Effector memory CD4-positive, alpha-beta T cell (primary cell): ENCODE results near the gene ATP5F1C.
"Not testable (repeated sequence)": the region's sequence is repeated elsewhere in the genome, so short reads cannot be mapped to it uniquely, and the experiment has no call there.

Experiments
- DNase-seq, 3 donors: peaks; one replicate each; pipeline ENCODE4 v3.0.0-alpha.2; 2020
- H3K27ac ChIP-seq: 2 replicates; pipeline ENCODE4 v1.7.0; 2013; ENCODE audit warnings: mild to moderate bottlenecking, low read length, moderate library complexity; ENCODE audit not compliant: insufficient read depth, poor library complexity, severe bottlenecking
- H3K27me3 ChIP-seq: replicated peaks from 2 replicates; pipeline ENCODE4 v1.7.0; 2013; ENCODE audit warnings: mild to moderate bottlenecking, low read length; ENCODE audit not compliant: insufficient read depth, control insufficient read depth, poor library complexity, severe bottlenecking
- H3K36me3 ChIP-seq: 2 replicates; pipeline ENCODE4 v1.7.0; 2013; ENCODE audit warnings: mild to moderate bottlenecking, low read length, moderate library complexity; ENCODE audit not compliant: control insufficient read depth, insufficient read depth
- H3K4me1 ChIP-seq: 2 replicates; pipeline ENCODE4 v1.7.0; 2013; ENCODE audit warnings: low read length, mild to moderate bottlenecking; ENCODE audit not compliant: control insufficient read depth, insufficient read depth, poor library complexity, severe bottlenecking
- H3K4me3 ChIP-seq: 2 replicates; pipeline ENCODE4 v1.7.0; 2013; ENCODE audit warnings: low read length, low read depth, mild to moderate bottlenecking; ENCODE audit not compliant: insufficient read depth, poor library complexity, severe bottlenecking
- H3K9me3 ChIP-seq: 2 replicates; pipeline ENCODE4 v1.7.0; 2013; ENCODE audit warnings: mild to moderate bottlenecking, low read length, moderate library complexity; ENCODE audit not compliant: control insufficient read depth
- total RNA-seq, 3 donors: gene quantifications; one replicate each; lab custom pipeline; 2026; lab: John Stamatoyannopoulos, UW

ATP5F1C gene
- total RNA-seq: 58.2 to 86.1 (median 77.4) reads per million in 3 donors

DNA sequence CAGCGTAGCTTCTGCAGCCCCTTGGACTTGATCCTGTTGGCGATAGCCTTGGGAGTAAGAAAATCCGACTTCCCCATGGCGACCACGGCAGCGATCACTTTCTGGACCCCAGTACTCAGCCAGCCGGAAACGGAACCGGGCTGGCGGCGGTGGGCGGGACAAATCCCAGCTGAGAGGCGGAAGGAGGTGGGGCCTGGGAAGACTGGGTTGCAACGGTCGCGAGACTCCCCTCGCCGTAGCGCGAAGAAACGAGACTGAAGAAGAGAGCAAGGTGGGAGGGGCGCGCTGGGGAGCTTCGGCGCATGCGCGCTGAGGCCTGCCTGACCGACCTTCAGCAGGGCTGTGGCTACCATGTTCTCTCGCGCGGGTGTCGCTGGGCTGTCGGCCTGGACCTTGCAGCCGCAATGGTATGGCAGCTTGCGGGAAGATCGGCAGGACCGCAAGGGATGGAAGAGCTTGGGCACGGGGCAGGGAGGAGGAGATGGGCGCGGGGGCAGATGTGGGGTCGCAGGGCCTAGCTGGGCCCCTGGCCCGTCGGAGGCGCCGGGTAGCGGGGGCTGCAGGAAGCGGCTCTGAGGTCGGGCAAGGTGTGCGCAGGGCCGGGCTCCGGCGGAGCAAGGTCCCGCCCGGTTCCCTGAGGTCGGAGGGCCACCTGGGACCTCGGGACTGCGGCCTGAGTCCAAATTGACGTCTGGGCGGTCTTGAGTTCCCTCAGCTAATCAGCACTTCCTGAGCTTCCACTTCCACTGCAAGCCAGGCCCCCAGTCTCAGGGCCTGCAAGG lies at the start of gene ATP5F1C, which contains the start of gene KIN:
TSS of gene ATP5F1C (plus strand) at position 321 of the 782 bp plus-strand sequence. CDS start at position 352, 31 bp downstream.
TSS of gene KIN (minus strand) at position 137 of the 782 bp plus-strand sequence. CDS start at position 77, 60 bp downstream.
- peaks cover 5% of the 10 kb centered on the region for H3K36me3 ChIP-seq
- DNase-seq: peak; percentile 95 to 97 (median 95)
- no peaks in the 10 kb centered on the region for H3K27me3 ChIP-seq
- no peaks in the 10 kb centered on the region for H3K9me3 ChIP-seq
- H3K4me3 ChIP-seq: peak within 1 kb of the TSS; percentile 91
- peaks cover 18% of the 10 kb centered on the region for H3K4me1 ChIP-seq
- H3K27ac ChIP-seq: peak within 1 kb of the TSS; percentile 75

DNA sequence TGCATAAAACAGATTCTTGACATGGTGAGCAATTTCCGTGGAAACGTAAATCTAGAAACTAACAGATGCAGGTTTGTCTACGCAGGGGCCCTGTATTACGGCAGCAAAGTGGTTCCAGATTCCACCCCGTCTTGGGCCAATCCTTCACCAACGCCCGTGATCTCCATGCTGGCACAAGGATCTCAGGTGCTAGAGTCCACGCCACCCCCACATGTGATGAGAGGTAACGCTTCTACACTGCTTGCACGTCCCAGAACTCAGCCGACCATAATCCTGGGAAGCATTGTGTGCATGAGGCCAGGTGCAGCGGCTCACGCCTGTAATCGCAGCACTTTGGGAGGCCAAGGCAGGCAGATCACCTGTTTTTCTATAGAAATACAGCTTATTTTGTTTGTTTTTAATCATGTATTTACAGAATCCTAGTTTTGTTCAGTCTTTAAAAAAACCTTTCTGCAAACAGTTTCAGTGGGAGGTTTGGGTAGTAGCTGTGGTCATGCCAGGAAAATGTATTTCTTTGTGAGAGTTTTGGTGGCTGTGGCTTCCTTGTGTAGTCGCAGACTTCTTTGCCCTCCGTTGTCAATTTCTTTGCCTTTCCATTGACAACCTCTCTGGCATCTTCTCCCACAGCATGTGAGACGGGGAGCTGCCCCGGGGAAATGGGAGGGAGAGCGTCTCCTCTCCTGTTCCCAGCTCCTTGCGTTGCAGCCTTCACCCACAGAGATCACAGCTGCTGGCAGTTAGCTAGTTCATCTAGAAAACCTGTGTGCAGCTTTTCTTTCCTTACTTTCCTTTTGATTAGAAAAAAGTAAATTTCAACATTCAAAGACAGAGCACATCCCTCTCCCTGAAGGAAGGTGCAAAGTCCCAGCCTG lies 49.2 kb upstream of the ATP5F1C start:
- H3K36me3 ChIP-seq: no peaks in the 10 kb centered on the region
- H3K4me3 ChIP-seq: no peak overlapping the region
- H3K9me3 ChIP-seq: no peaks in the 10 kb centered on the region
- H3K27me3 ChIP-seq: no peaks in the 10 kb centered on the region
- no peaks in the 10 kb centered on the region for H3K4me1 ChIP-seq
- no peak overlapping the region for H3K27ac ChIP-seq
- no peak for DNase-seq

DNA sequence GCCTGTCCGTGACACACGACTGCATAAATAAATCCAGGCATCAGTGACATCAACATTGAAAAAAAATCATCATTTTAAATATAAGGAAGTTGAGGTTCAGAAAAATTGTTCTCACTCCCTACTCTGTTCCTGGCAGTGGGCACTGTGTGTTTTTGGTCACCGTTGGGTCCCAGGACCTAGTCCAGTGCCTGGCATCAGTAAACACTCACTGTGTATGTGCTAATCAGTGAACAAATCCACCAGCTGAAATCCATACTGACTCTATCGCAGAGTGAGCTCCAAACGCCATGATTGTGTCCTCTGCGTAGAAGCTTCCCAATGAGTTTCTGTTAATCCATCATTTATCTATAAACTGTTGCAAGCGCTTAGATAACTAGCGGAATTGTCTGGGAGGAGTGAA lies 43.7 kb upstream of the ATP5F1C start:
- Histone ChIP-seq H3K27me3 (no peaks in the 10 kb centered on the region), H3K4me3 (no peak overlapping the region), H3K9me3 (no peaks in the 10 kb centered on the region), H3K27ac (no peak overlapping the region), H3K4me1 (no peaks in the 10 kb centered on the region), H3K36me3 (no peaks in the 10 kb centered on the region)
- no peak for DNase-seq

DNA sequence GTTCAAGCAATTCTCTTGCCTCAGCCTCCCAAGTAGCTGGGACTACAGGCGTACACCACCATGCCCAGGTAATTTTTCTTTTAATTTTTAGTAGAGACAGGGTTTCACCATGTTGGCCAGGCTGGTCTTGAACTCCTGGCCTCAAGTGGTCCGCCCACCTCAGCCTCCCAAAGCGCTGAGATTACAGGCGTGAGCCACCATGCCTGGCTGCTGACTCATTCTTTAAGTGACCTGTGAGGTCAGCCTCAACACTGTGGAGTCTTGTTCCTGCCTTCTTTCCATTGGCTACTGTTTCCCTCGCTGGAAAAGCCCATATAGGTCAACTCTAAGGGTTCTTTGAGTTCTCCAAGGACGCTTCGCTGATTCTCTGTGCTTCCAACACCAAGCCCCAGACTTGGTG lies 39.3 kb upstream of the ATP5F1C start:
- peaks cover 14% of the 10 kb centered on the region for H3K36me3 ChIP-seq
- not testable (repeated sequence) for H3K4me1 ChIP-seq, H3K9me3 ChIP-seq, H3K4me3 ChIP-seq, H3K27ac ChIP-seq, DNase-seq, H3K27me3 ChIP-seq

DNA sequence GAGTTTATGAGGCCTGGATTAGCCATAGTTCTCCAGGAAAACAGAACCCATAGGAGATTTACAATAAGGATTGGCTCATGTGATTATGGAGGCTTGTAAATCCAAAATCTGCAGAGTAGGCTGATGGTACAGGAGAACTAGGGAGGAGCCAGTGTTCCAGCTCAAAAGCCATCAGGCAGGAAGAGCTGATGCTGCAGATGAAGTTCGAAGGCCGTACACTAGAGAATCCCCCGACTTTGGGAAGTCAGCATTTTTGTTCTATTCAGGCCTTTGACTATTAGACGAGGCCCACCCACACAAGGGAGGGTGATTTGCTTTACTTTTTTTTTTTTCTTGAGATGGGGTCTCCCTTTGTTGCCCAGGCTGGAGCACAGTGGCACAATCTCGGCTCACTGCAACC lies 37.8 kb upstream of the ATP5F1C start:
- no peaks in the 10 kb centered on the region for H3K9me3 ChIP-seq
- no peak for DNase-seq
- no peaks in the 10 kb centered on the region for H3K4me1 ChIP-seq
- H3K36me3 ChIP-seq: peaks cover 20% of the 10 kb centered on the region
- H3K4me3 ChIP-seq: no peak overlapping the region
- H3K27me3 ChIP-seq: no peaks in the 10 kb centered on the region
- H3K27ac ChIP-seq: no peak overlapping the region

DNA sequence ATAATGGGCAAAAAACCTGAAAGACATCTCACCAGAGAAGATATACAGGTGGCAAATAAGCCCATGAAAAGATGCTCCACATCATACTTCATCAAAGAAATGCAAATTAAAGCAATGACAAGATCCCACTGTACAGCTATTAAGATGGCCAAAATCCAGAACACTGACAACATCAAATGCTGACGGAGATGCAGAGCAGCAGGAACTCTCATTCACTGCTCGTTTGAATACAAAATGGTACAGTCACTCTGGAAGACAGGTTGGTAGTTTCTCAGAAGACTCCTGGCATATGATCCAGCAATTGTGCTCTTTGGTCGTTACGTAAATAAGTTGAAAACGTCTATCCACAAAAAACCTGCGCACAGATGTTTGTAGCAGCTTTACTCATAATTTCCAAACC lies 35.7 kb upstream of the ATP5F1C start:
- H3K36me3 ChIP-seq: peaks cover 28% of the 10 kb centered on the region
- no peak for DNase-seq
- no peaks in the 10 kb centered on the region for H3K9me3 ChIP-seq
- H3K27me3 ChIP-seq: no peaks in the 10 kb centered on the region
- H3K4me1 ChIP-seq: no peaks in the 10 kb centered on the region
- no peak overlapping the region for H3K4me3 ChIP-seq
- H3K27ac ChIP-seq: no peak overlapping the region

DNA sequence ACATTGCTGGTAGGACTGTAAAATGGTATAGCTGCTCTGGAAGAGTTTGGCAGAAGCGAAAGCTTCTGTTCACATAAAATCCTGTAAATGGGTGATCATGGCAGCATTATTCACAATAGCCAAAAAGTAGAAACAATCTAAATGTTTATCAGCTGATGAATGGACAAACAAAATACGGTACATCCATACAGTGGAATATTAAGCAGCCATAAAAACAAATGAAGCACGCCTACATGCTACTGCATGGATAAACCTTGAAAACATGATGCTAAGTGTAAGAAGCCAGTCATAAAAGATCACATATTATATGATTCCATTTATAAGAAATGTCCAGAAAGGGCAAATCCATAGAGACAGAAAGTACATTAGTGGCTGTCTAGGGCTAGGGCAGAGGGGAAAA lies 32.9 kb upstream of the ATP5F1C start:
- no peak for DNase-seq
- Histone ChIP-seq H3K27ac (no peak overlapping the region), H3K4me3 (no peak overlapping the region), H3K9me3 (no peaks in the 10 kb centered on the region), H3K4me1 (no peaks in the 10 kb centered on the region), H3K27me3 (no peaks in the 10 kb centered on the region), H3K36me3 (peaks cover 53% of the 10 kb centered on the region)

DNA sequence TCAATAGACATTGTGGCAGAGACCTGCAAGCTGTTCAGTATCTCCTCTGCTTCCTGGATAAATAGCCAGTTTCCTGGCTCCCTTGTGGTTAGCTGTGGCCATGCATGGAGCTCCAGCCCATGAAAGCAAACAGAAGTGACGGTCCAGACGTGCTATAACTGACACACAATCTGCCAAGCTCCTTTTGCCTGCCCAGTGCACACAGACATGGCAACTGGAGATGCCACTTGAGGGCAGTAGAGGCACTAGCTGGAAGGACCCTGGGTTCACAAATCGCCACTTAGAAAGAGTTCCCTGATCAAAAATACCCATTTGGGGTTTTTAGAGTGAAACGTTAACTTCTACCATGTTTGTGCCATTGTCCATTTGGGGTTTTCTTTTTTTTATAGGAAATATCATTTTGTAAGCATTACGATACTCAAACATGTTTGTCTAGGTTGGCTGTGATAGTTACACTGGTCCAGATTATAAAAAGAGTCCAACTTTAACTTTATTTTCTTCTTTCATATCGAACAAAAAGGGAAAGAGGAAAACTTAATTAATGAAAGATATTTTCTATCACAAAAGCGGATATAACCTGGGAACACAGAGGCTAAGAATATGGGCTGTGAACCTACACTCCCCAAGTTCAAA lies 31.5 kb upstream of the ATP5F1C start:
- DNase-seq: no peak
- Histone ChIP-seq H3K4me3 (no peak overlapping the region), H3K4me1 (no peaks in the 10 kb centered on the region), H3K36me3 (peaks cover 65% of the 10 kb centered on the region), H3K27ac (no peak overlapping the region), H3K27me3 (no peaks in the 10 kb centered on the region), H3K9me3 (no peaks in the 10 kb centered on the region)

DNA sequence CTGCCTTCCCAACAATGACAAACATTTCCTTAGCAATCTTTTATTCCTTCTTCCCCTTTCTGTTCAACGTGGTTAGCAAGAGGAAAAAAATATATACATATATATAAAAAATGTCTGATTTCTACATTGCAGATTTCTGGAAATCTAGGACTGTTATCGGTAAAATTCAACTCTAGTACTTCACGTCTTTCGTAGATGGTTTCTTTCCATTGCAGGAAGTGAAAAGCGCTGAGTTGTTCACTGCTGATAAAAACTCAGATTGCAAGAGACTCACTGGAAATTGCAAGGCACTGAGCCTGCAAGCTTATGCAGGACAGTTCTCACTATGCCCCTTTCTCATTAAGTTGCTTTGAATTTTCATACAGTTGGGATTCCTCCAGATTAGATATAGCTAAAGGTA lies 24.0 kb upstream of the ATP5F1C start:
- no peak overlapping the region for H3K4me3 ChIP-seq
- peaks cover 65% of the 10 kb centered on the region for H3K36me3 ChIP-seq
- DNase-seq: no peak
- H3K27me3 ChIP-seq: no peaks in the 10 kb centered on the region
- no peaks in the 10 kb centered on the region for H3K4me1 ChIP-seq
- H3K27ac ChIP-seq: no peak overlapping the region
- no peaks in the 10 kb centered on the region for H3K9me3 ChIP-seq
